GM12878 (cell line): ENCODE results near the gene YES1. TPM values are rescaled to one million over a fixed set of nuclear protein-coding genes. Genes with fewer than 3 reads are reported as not detected.

Experiments
- ATAC-seq: fragments of 200-7000 bp; cut with Tn5 transposase; 3 replicates; pipeline ENCODE4 v1.9.1; 2020; ENCODE audit warnings: mild to moderate bottlenecking, moderate library complexity
- BruUV-seq: library from RNA; stranded (reverse); fragments of 400-500 nt; replicated peaks from 2 replicates; lab custom pipeline; 2021; lab: Mats Ljungman, UMichigan
- CTCF ChIA-PET: fragments of 300-600 bp; sonication (Branson Sonifier 250); formaldehyde crosslinking; extraction: SDS; loops from one replicate; lab custom pipeline; 2021; ENCODE audit warnings: inconsistent platforms; lab: Yijun Ruan, JAX
- POLR2A ChIA-PET: fragments of 350-600 bp; formaldehyde crosslinking; extraction: SDS; loops from one replicate; lab custom pipeline; 2021; ENCODE audit warnings: inconsistent platforms; lab: Charles Lee
- RAD21 ChIA-PET: fragments of 300-600 bp; sonication (Branson Sonifier 250); formaldehyde crosslinking; loops from one replicate; lab custom pipeline; 2023; ENCODE audit warnings: antibody characterized with exemption; ENCODE audit not compliant: unreplicated experiment; lab: Charles Lee
- SMC1A ChIA-PET: fragments of 300-600 bp; sonication (Branson Sonifier 250); formaldehyde crosslinking; loops from one replicate; lab custom pipeline; 2023; ENCODE audit not compliant: unreplicated experiment, uncharacterized antibody; lab: Charles Lee
- DNase-seq: peaks from one replicate; pipeline ENCODE4 v3.0.0-alpha.2; 2011; ENCODE audit warnings: low read depth, low spot score
- FAIRE-seq: peaks from 3 replicates; lab custom pipeline; 2011; peaks lifted over from hg19 to GRCh38; lab: Jason Lieb, UNC
- H2AFZ ChIP-seq: 2 replicates; pipeline ENCODE4 v1.6.0; 2011; ENCODE audit warnings: low read depth, low read length, control low read depth; ENCODE audit not compliant: control insufficient read depth
- H3K27ac ChIP-seq: 2 replicates; pipeline ENCODE4 v1.5.1; 2011; ENCODE audit warnings: control low read depth; ENCODE audit not compliant: control insufficient read depth, insufficient read depth
- H3K27me3 ChIP-seq, 2 experiments: replicated peaks in 1 of 2; 2 replicates each; pipeline versions ENCODE4 v1.6.0 to v1.6.1; 2011; ENCODE audit warnings: low read length in 1 of 2; ENCODE audit not compliant: control insufficient read depth in 2 of 2, insufficient read depth in 2 of 2
- H3K36me3 ChIP-seq, 2 experiments: 2 replicates each; pipeline ENCODE4 v1.5.1; 2011; ENCODE audit warnings: low read length in 1 of 2; ENCODE audit not compliant: control insufficient read depth in 2 of 2, insufficient read depth in 2 of 2
- H3K4me1 ChIP-seq: 2 replicates; pipeline ENCODE4 v1.6.1; 2011; ENCODE audit warnings: mild to moderate bottlenecking, low read length, moderate library complexity, mixed read lengths; ENCODE audit not compliant: control insufficient read depth, insufficient read depth
- H3K4me2 ChIP-seq: 2 replicates; pipeline ENCODE4 v1.6.0; 2011; ENCODE audit warnings: control low read depth; ENCODE audit not compliant: control insufficient read depth, insufficient read depth
- H3K4me3 ChIP-seq: fragments of 200-600 bp; sonication (generic); 2 replicates; pipeline ENCODE4 v1.5.1; 2016
- H3K79me2 ChIP-seq: 2 replicates; pipeline ENCODE4 v1.6.0; 2011; ENCODE audit warnings: low read length; ENCODE audit not compliant: control insufficient read depth, insufficient read depth
- H3K9ac ChIP-seq: 2 replicates; pipeline ENCODE4 v1.8.0; 2011; ENCODE audit warnings: low read length, control low read depth, mixed read lengths; ENCODE audit not compliant: control insufficient read depth, insufficient read depth
- H3K9me3 ChIP-seq: replicated peaks from 3 replicates; pipeline ENCODE4 v1.5.1; 2011; ENCODE audit warnings: mild to moderate bottlenecking, low read length; ENCODE audit not compliant: control insufficient read depth, insufficient read depth
- H4K20me1 ChIP-seq: 2 replicates; pipeline ENCODE4 v1.6.0; 2011; ENCODE audit not compliant: control insufficient read depth, insufficient read depth
- JUNB ChIP-seq: IDR thresholded peaks from 2 replicates; pipeline ENCODE4 v1.6.1; 2016; ENCODE audit warnings: antibody characterized with exemption, mild to moderate bottlenecking
- TARDBP ChIP-seq: IDR thresholded peaks from 2 replicates; pipeline ENCODE4 v1.6.1; 2016; ENCODE audit warnings: borderline replicate concordance
- WGBS: methylation state at CpG from one replicate; pipeline ENCODE4 v1.1.6; 2016; ENCODE audit warnings: low lambda C conversion rate; ENCODE audit not compliant: insufficient replicate concordance, insufficient coverage; ENCODE audit errors: missing lambda C conversion rate; 5-methylcytosine and 5-hydroxymethylcytosine counted together
- in situ Hi-C: fragments of 300-500 bp; cut with MboI; formaldehyde crosslinking; loops from 9 replicates; pipeline ENCODE4 v1.14.3; 2018; ENCODE audit warnings: mixed read lengths
- intact Hi-C: fragments of 100-400 bp; cut with micrococcal nuclease; formaldehyde crosslinking; loops from one replicate; pipeline ENCODE4 v1.14.2; 2022; ENCODE audit not compliant: unreplicated experiment
- polyA plus RNA-seq, 11 experiments: library from polyadenylated mRNA; depleted of rRNA in 4 of 11; unstranded in 6 of 11; stranded (reverse) in 5 of 11; fragments of >200 nt; fragmentation: Nextera tagmentation in 4 of 11; fragmentation: Illumina TruSeq in 1 of 11; extraction: Ambion mirVana in 4 of 11; extraction: Trizol in 1 of 11; gene quantifications; 1 replicate in 1 of 11; 2 replicates in 10 of 11; pipeline versions ENCODE4 v1.2.1 to v1.2.3, GENCODE V29; 2011 to 2016; ENCODE audit warnings: inconsistent platforms in 2 of 11, missing spikeins in 2 of 11, low read depth in 1 of 11
- total RNA-seq, 4 experiments: library from RNA; depleted of rRNA in 3 of 4; stranded (reverse); fragments of >200 nt in 3 of 4; fragmentation: Illumina TruSeq in 1 of 4; extraction: Trizol in 1 of 4; gene quantifications; 2 replicates each; pipeline versions ENCODE4 v1.2.1 to v1.2.3, GENCODE V29; 2013 to 2021
- TF ChIP-seq, protein P1 (sequence below): IDR thresholded peaks from 2 replicates; pipeline ENCODE4 v1.6.1; 2011; ENCODE audit warnings: borderline replicate concordance, low read depth, mild to moderate bottlenecking, moderate library complexity, low read length; ENCODE audit not compliant: insufficient read depth, poor library complexity, severe bottlenecking
- TF ChIP-seq, protein P2 (sequence below), 3 experiments: IDR thresholded peaks in 2 of 3; conservative IDR thresholded peaks in 1 of 3; 2 replicates each; pipeline ENCODE4 v1.5.1; 2011; ENCODE audit warnings: low read depth in 3 of 3, low read length in 3 of 3, mild to moderate bottlenecking in 3 of 3, control low read depth in 2 of 3, moderate library complexity in 2 of 3, inconsistent platforms in 1 of 3, mixed read lengths in 1 of 3; ENCODE audit not compliant: control insufficient read depth in 2 of 3, insufficient read depth in 1 of 3; ENCODE audit errors: extremely low read depth in 1 of 3
- TF ChIP-seq, protein P3 (sequence below): IDR thresholded peaks from 2 replicates; pipeline ENCODE4 v1.6.1; 2012; ENCODE audit warnings: low read length, inconsistent platforms

Gene YES1
- total and polyA plus RNA-seq, 10 of the 15 experiments (the other 5 are each of a cell fraction or from before 2014, with no cell fraction given) = 2.3 to 7.9 (median 5.8) TPM

DNA sequence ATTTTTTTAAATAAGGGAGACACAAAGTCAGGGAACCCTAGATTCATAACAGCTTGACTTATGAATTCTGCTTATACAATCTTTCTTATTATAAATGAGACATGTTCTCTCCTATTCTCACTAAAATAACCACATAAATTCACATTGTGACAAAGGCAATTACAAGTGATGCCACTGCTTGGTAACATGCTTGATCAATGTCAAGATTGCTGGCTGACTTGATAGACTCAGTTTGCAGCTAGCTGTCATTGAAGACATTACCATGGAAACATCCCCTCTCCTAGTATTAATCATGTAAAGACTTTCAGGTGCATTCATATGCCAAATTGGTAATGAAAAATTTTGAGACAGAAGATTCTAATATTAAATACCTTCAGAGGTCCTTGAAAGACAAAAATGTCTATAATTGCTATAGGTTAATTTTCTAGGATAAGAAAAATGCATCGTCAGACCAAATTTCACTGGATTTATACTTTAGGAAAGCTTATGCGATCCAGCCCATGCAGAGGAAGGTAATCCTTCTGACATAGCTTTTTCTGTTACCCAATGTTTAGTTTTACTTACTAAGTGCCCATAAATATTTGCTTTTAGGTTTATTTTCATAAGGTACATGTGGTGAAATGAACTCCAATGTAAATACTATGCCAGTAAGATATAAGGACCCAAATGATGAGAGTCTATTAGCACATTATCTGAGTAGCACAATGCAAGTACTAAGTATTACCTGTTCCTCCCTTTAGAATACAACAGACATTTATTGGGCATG, 67.0 kb downstream of the YES1 start:
- no peak overlapping the region for H3K4me3 ChIP-seq
- H2AFZ ChIP-seq = no peak overlapping the region
- no peak overlapping the region for H3K9ac ChIP-seq
- WGBS = 95% methylated on average over 2 of the region's 2 CpGs
- H3K27me3 ChIP-seq = no peaks in the 10 kb centered on the region
- DNase-seq (no peak), FAIRE-seq (peak; percentile 68), ATAC-seq (no peak)
- no peak overlapping the region for H3K27ac ChIP-seq
- ChIA-PET RAD21 (interaction anchor here (1.1 to 8.9 kb wide), 2 partner anchors 69 to 86 kb away, joined by 3 to 158 read pairs; no protein-coding TSS in a partner anchor), CTCF (interaction anchor here (0.6 to 10.8 kb wide), 4 partner anchors 38 to 123 kb away, joined by 3 to 295 read pairs (median 42); no protein-coding TSS in a partner anchor), SMC1A (interaction anchor here (1.2 to 10.9 kb wide), 4 partner anchors 18 to 94 kb away, joined by 4 to 222 read pairs (median 16); no protein-coding TSS in a partner anchor), POLR2A (interaction anchor here (0.7 to 1.4 kb wide), 2 partner anchors 85 to 131 kb away, joined by 3 to 4 read pairs; no protein-coding TSS in a partner anchor)
- in situ Hi-C loops (loop anchor here (5.0 to 25.0 kb wide), 2 partner anchors 87 to 217 kb away; no protein-coding TSS in a partner anchor), intact Hi-C loops (loop anchor here (5.0 kb wide), 2 partner anchors 67 to 123 kb away; partner anchors contain the start of gene YES1)
- no peaks in the 10 kb centered on the region; a peak in 1 of 4 replicates for H3K36me3 ChIP-seq
- BruUV-seq = no TSS peak
- H3K9me3 ChIP-seq = no peaks in the 10 kb centered on the region
- H3K79me2 ChIP-seq = no peaks in the 10 kb centered on the region
- no peak for TF ChIP-seq TARDBP
- TF ChIP-seq, all 136 proteins: peak for 0
- Histone ChIP-seq H3K4me2 (no peak overlapping the region), H3K4me1 (no peaks in the 10 kb centered on the region), H4K20me1 (no peaks in the 10 kb centered on the region)

DNA sequence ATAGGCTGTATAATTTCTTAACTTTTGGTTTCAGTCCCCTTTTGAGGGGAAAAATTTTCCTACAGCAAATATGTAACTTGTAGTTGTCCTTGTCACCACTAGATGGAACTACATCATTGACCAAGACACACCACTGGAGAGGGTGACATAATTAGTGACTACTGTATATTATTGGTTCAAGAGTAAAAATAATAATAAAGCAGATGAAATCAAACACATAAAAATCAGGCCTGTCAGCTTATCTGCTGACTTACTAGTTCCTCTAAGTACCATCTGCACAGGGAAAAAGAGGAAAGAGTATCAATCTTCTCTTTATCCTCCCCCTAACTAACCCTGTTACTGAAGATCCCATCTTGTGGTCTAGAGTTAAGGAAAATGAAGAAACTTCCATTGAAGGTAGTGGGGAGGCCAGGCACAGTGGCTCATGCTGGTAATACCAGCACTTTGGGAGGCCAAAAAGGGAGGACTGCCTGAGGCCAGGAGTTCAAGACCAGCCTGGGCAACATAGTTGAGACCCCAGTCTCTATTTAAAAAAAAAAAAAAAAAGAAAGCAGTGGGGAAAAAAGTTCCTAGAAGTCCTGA, 70.0 kb downstream of the YES1 start:
- H3K9ac ChIP-seq = no peak overlapping the region
- DNase-seq = peak; percentile 30
- no peaks in the 10 kb centered on the region for H3K79me2 ChIP-seq
- no peak overlapping the region for H3K27ac ChIP-seq
- BruUV-seq = no TSS peak
- no peaks in the 10 kb centered on the region for H4K20me1 ChIP-seq
- H3K27me3 ChIP-seq = no peaks in the 10 kb centered on the region
- ChIA-PET POLR2A (interaction anchor here (0.6 to 1.3 kb wide), 2 partner anchors 16 to 88 kb away, joined by 4 read pairs; no protein-coding TSS in a partner anchor), SMC1A (interaction anchor here (0.6 to 10.9 kb wide), 15 partner anchors 10 to 950 kb away, joined by 3 to 222 read pairs (median 5); no protein-coding TSS in a partner anchor), CTCF (interaction anchor here (0.6 to 10.8 kb wide), 14 partner anchors 9 to 127 kb away, joined by 3 to 295 read pairs (median 7); no protein-coding TSS in a partner anchor), RAD21 (interaction anchor here (0.7 to 8.9 kb wide), 6 partner anchors 56 to 117 kb away, joined by 3 to 158 read pairs (median 7); no protein-coding TSS in a partner anchor)
- in situ Hi-C loops (loop anchor here (5.0 to 25.0 kb wide), 2 partner anchors 90 to 220 kb away; no protein-coding TSS in a partner anchor), intact Hi-C loops (loop anchor here (1.0 to 5.0 kb wide), 4 partner anchors 70 to 120 kb away; partner anchors contain the start of gene YES1)
- H3K36me3 ChIP-seq = no peaks in the 10 kb centered on the region; a peak in 1 of 4 replicates
- no peak overlapping the region for H3K4me2 ChIP-seq
- H3K9me3 ChIP-seq = no peaks in the 10 kb centered on the region
- H3K4me1 ChIP-seq = no peaks in the 10 kb centered on the region
- ATAC-seq = peak; percentile 93
- no peak overlapping the region for H3K4me3 ChIP-seq
- no peak overlapping the region for H2AFZ ChIP-seq
- peak; percentile 95 for FAIRE-seq
- TF ChIP-seq, protein P1, sequence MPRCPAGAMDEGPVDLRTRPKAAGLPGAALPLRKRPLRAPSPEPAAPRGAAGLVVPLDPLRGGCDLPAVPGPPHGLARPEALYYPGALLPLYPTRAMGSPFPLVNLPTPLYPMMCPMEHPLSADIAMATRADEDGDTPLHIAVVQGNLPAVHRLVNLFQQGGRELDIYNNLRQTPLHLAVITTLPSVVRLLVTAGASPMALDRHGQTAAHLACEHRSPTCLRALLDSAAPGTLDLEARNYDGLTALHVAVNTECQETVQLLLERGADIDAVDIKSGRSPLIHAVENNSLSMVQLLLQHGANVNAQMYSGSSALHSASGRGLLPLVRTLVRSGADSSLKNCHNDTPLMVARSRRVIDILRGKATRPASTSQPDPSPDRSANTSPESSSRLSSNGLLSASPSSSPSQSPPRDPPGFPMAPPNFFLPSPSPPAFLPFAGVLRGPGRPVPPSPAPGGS = no peak
- TF ChIP-seq, protein P2, sequence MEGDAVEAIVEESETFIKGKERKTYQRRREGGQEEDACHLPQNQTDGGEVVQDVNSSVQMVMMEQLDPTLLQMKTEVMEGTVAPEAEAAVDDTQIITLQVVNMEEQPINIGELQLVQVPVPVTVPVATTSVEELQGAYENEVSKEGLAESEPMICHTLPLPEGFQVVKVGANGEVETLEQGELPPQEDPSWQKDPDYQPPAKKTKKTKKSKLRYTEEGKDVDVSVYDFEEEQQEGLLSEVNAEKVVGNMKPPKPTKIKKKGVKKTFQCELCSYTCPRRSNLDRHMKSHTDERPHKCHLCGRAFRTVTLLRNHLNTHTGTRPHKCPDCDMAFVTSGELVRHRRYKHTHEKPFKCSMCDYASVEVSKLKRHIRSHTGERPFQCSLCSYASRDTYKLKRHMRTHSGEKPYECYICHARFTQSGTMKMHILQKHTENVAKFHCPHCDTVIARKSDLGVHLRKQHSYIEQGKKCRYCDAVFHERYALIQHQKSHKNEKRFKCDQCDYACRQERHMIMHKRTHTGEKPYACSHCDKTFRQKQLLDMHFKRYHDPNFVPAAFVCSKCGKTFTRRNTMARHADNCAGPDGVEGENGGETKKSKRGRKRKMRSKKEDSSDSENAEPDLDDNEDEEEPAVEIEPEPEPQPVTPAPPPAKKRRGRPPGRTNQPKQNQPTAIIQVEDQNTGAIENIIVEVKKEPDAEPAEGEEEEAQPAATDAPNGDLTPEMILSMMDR (IDR thresholded peaks at IDR 0.05 in 2 of 3, conservative IDR thresholded peaks at IDR 0.05 in 1 of 3; ENCODE audit: control insufficient read depth in 2 of 3, extremely low read depth in 1 of 3, insufficient read depth in 1 of 3, low read depth in 3 of 3, low read length in 3 of 3) = peak; percentile 52 to 79 (median 65); a peak in 5 of 6 replicates
- peak; percentile 14; the same call in 1 of the 2 replicates for TF ChIP-seq JUNB
- TF ChIP-seq, protein P3, sequence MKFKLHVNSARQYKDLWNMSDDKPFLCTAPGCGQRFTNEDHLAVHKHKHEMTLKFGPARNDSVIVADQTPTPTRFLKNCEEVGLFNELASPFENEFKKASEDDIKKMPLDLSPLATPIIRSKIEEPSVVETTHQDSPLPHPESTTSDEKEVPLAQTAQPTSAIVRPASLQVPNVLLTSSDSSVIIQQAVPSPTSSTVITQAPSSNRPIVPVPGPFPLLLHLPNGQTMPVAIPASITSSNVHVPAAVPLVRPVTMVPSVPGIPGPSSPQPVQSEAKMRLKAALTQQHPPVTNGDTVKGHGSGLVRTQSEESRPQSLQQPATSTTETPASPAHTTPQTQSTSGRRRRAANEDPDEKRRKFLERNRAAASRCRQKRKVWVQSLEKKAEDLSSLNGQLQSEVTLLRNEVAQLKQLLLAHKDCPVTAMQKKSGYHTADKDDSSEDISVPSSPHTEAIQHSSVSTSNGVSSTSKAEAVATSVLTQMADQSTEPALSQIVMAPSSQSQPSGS = peak; percentile 45; the same call in 1 of the 2 replicates
